Prostate gland (tissue), 2 donors: ENCODE results near the gene ALDH3B1.
"Not testable (repeated sequence)": the region's sequence is repeated elsewhere in the genome, so short reads cannot be mapped to it uniquely, and the experiment has no call there.

Experiments
- CTCF ChIP-seq, 4 experiments: fragments of 200-600 bp in 2 of 4; fragments of 450-650 bp in 2 of 4; sonication (generic) in 2 of 4; IDR thresholded peaks; 1 replicate in 3 of 4; 2 replicates in 1 of 4; pipeline ENCODE4 v1.5.1; 2016 to 2019; ENCODE audit warnings: antibody characterized with exemption in 4 of 4, mild to moderate bottlenecking in 2 of 4, moderate library complexity in 2 of 4
- POLR2A ChIP-seq: fragments of 450-650 bp; IDR thresholded peaks from one replicate; pipeline ENCODE4 v1.6.1; 2016; ENCODE audit warnings: antibody characterized with exemption, mild to moderate bottlenecking
- POLR2AphosphoS5 ChIP-seq: sonication (generic); formaldehyde crosslinking; IDR thresholded peaks from one replicate; pipeline ENCODE4 v1.6.1; 2017; ENCODE audit warnings: antibody characterized with exemption

GRCh38 chr11:67974746-67975145 is 35.4 kb upstream of the ALDH3B1 start:
- not testable (repeated sequence) for TF ChIP-seq CTCF (IDR thresholded peaks at IDR 0.05); POLR2AphosphoS5; POLR2A
